DND-41 (cell line): ENCODE data around the gene FADS6.
A peak's percentile ranks its signal among the peaks of the same experiment; 100 is the strongest.

Source experiments
- CTCF ChIP-seq: IDR thresholded peaks from 2 replicates; pipeline ENCODE4 v1.5.1; 2012; ENCODE audit warnings: borderline replicate concordance, low read length, moderate library complexity, mild to moderate bottlenecking; ENCODE audit not compliant: poor library complexity, severe bottlenecking; ENCODE audit errors: extremely low read depth
- EZH2 ChIP-seq: IDR thresholded peaks from 3 replicates; pipeline ENCODE4 v1.6.1; 2012; ENCODE audit warnings: borderline replicate concordance, low read depth, mild to moderate bottlenecking, moderate library complexity, low read length, inconsistent platforms; ENCODE audit not compliant: severe bottlenecking

GRCh38 chr17:74923538-74924249 lies 30.3 kb upstream of the FADS6 start:
- peak; percentile 46 for TF ChIP-seq CTCF
- TF ChIP-seq EZH2, result no peak
